Tibial nerve (tissue), 3 donors: ENCODE data around the gene SIRT3.

ENCODE experiments used
- POLR2A ChIP-seq, 2 donors: fragments of 450-650 bp; IDR thresholded peaks; one replicate each; pipeline ENCODE4 v1.6.1; 2017; ENCODE audit warnings: antibody characterized with exemption in 2 of 2, mild to moderate bottlenecking in 2 of 2, moderate library complexity in 2 of 2
- TF ChIP-seq, protein P1 (sequence below), 5 experiments: fragments of 200-600 bp in 3 of 5; fragments of 450-650 bp in 2 of 5; sonication (generic) in 3 of 5; IDR thresholded peaks; one replicate each; pipeline ENCODE4 v1.5.1; 2016 to 2019; ENCODE audit warnings: antibody characterized with exemption in 5 of 5, mild to moderate bottlenecking in 3 of 5, moderate library complexity in 2 of 5

DNA sequence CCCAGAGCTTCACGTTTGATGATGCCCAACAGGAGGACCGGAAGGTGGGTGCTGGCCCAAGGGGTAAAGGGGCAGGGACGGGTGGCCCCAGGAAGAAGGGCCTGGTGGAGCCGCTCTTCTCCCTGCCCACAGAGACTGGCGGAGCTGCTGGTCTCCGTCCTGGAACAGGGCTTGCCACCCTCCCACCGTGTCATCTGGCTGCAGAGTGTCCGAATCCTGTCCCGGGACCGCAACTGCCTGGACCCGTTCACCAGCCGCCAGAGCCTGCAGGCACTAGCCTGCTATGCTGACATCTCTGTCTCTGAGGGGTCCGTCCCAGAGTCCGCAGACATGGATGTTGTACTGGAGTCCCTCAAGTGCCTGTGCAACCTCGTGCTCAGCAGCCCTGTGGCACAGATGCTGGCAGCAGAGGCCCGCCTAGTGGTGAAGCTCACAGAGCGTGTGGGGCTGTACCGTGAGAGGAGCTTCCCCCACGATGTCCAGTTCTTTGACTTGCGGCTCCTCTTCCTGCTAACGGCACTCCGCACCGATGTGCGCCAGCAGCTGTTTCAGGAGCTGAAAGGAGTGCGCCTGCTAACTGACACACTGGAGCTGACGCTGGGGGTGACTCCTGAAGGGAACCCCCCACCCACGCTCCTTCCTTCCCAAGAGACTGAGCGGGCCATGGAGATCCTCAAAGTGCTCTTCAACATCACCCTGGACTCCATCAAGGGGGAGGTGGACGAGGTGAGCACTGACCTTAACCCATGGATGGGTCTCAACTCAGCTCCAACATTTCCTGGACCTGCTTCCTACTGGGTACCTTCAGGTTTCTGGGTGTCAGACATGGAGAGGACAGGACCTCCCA, 26.6 kb downstream of the SIRT3 start:
- TF ChIP-seq, protein P1, sequence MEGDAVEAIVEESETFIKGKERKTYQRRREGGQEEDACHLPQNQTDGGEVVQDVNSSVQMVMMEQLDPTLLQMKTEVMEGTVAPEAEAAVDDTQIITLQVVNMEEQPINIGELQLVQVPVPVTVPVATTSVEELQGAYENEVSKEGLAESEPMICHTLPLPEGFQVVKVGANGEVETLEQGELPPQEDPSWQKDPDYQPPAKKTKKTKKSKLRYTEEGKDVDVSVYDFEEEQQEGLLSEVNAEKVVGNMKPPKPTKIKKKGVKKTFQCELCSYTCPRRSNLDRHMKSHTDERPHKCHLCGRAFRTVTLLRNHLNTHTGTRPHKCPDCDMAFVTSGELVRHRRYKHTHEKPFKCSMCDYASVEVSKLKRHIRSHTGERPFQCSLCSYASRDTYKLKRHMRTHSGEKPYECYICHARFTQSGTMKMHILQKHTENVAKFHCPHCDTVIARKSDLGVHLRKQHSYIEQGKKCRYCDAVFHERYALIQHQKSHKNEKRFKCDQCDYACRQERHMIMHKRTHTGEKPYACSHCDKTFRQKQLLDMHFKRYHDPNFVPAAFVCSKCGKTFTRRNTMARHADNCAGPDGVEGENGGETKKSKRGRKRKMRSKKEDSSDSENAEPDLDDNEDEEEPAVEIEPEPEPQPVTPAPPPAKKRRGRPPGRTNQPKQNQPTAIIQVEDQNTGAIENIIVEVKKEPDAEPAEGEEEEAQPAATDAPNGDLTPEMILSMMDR (IDR thresholded peaks at IDR 0.05) = no peak
- TF ChIP-seq POLR2A (IDR thresholded peaks at IDR 0.05) = no peak
